Measurements from ENCODE around the gene RBPMS2. TPM values are rescaled to one million over a fixed set of nuclear protein-coding genes. Genes with fewer than 3 reads are reported as not detected.

RBPMS2 gene
- total and polyA plus RNA-seq, 7 experiments from 2014 or later, result 1.2 TPM; not detected in 6

DNA sequence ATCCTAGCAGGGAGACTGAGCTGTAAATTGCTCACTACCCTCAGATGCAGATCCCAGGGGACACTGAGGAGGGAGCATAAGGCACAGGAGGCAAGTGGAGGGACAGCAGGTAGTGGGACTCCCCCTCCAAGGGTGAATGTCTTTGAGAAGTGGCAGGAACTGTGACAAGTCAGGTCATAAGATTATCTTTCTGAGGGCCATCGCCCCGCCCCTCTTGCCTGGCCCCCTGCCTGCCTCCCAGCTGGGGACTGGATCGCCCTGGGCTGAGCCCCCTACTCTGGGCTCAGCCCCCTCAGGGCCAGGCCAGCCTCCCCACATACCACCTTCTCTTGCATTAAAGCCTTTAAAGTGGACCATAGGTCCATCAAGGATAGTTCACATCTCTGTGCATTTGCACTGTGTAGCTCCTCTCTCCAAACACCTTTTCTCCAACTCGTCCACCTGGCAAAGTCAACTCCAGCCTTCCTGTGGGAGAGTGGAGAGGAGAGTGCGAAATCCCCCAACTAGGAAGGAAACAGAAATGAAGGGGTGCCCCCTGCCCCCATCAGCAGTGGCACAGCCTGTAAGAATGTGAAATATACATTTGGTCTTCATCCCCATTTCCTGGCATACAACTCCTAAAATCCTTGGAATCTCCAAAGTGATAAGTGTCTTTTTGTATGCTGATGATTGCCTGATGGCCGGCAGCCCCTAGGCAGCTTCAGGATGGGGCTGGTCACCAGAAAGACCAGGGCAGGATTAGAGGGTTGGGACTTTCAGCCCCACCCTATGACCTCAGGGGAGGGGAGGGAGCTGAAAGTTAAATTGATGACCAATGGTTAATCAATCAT, 35.3 kb upstream of the RBPMS2 start:
- Mint-ChIP-seq H3K27ac (no peak overlapping the region), H3K9me3 (peaks cover 0 to 1% (median 0%) of the 10 kb centered on the region in 11 donors), H3K36me3 (peaks cover 0 to 4% (median 0%) of the 10 kb centered on the region in 5 donors), H3K4me3 (no peak overlapping the region), H3K27me3 (peaks cover 0 to 12% (median 0%) of the 10 kb centered on the region in 5 donors), H3K4me1 (peaks cover 0 to 8% (median 4%) of the 10 kb centered on the region in 7 donors)
- Histone ChIP-seq H3K4me3 (ENCODE audit: low read length) (no peak overlapping the region), H3K36me3 (ENCODE audit: control insufficient read depth in 2 of 3, insufficient read depth in 3 of 3, low read length in 3 of 3) (no peaks in the 10 kb centered on the region), H3K27me3 (ENCODE audit: control insufficient read depth in 2 of 2, insufficient read depth in 2 of 2, low read length in 2 of 2) (no peaks in the 10 kb centered on the region), H3K27ac (ENCODE audit: low read depth, low read length) (no peak overlapping the region), H3K9me3 (ENCODE audit: control insufficient read depth in 2 of 3, low read length in 3 of 3) (no peaks in the 10 kb centered on the region), H3K4me1 (ENCODE audit: control insufficient read depth in 2 of 2, insufficient read depth in 2 of 2, low read length in 2 of 2) (peaks cover 0 to 3% of the 10 kb centered on the region in 2 donors)
- ChIA-PET POLR2A (no interaction called here), CTCF (interaction anchor here (0.5 to 2.2 kb wide), 7 partner anchors 9 to 84 kb away, joined by 3 to 6 read pairs (median 5); no protein-coding TSS in a partner anchor)
- no peak for ATAC-seq
- no peak for DNase-seq
- intact Hi-C loops (cut with micrococcal nuclease), result loop anchor here (1.0 to 5.0 kb wide), 5 partner anchors 25 to 95 kb away; partner anchors contain the start of gene RBPMS2 (in 1 of the 2)

DNA sequence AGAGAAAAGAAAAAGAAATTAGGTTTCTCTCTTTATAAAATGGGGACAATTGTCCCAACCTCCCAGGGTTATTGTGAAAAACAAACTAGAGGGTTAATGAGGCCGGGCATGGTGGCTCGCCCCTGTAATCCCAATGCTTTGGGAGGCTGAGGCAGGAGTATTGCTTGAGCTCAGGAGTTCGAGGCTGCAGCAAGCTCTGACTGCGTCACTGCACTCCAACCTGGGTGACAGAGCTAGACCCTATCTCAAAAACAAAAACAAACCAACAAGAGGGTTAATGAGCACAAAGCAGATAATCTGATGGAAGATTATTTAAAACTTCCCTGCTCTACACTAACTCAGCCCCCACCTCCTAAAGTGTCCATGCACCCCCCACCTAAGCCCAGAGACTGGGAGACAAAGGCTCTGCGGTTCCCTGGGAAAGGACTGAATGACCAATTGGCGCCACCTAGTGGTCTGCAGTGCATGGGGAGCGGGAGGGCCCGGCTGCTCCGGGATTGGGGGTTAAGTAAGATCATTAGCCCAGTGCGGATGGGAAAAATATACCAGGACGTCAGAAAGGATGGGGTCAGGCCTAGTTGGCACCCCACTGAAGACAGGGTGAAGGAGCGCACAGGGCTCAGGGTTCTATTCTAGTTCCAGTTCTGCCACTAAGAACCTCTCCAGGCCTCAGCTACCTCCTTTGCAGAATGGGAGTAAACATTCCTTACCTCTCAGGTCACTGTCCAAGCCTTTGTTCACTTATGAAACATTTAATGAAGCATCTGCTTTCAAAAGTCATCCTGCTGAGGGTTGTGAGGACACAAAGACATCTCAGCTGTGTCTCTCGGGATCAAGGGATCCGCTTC, 34.5 kb upstream of the RBPMS2 start:
- peaks cover 0 to 8% (median 4%) of the 10 kb centered on the region in 7 donors for H3K4me1 Mint-ChIP-seq
- peaks cover 0 to 2% (median 0%) of the 10 kb centered on the region in 5 donors for H3K36me3 Mint-ChIP-seq
- Histone ChIP-seq H3K9me3 (ENCODE audit: control insufficient read depth in 2 of 3, low read length in 3 of 3) (no peaks in the 10 kb centered on the region), H3K4me1 (ENCODE audit: control insufficient read depth in 2 of 2, insufficient read depth in 2 of 2, low read length in 2 of 2) (peaks cover 0 to 3% of the 10 kb centered on the region in 2 donors), H3K4me3 (ENCODE audit: low read length) (no peak overlapping the region), H3K36me3 (ENCODE audit: control insufficient read depth in 2 of 3, insufficient read depth in 3 of 3, low read length in 3 of 3) (no peaks in the 10 kb centered on the region), H3K27ac (ENCODE audit: low read depth, low read length) (no peak overlapping the region), H3K27me3 (ENCODE audit: control insufficient read depth in 2 of 2, insufficient read depth in 2 of 2, low read length in 2 of 2) (no peaks in the 10 kb centered on the region)
- peak; percentile 21 to 75 (median 47) for DNase-seq
- peak; percentile 80 for ATAC-seq
- H3K9me3 Mint-ChIP-seq, result peaks cover 0 to 1% (median 0%) of the 10 kb centered on the region in 11 donors
- intact Hi-C loops (cut with micrococcal nuclease), result loop anchor here (1.0 to 5.0 kb wide), 5 partner anchors 25 to 95 kb away; partner anchors contain the start of gene RBPMS2 (in 1 of the 2)
- H3K4me3 Mint-ChIP-seq, result no peak overlapping the region
- peaks cover 0 to 12% (median 0%) of the 10 kb centered on the region in 5 donors for H3K27me3 Mint-ChIP-seq
- CTCF ChIA-PET, result interaction anchor here (0.5 to 2.2 kb wide), 15 partner anchors 8 to 154 kb away, joined by 3 to 6 read pairs (median 4); no protein-coding TSS in a partner anchor
- POLR2A ChIA-PET, result no interaction called here
- no peak overlapping the region for H3K27ac Mint-ChIP-seq

DNA sequence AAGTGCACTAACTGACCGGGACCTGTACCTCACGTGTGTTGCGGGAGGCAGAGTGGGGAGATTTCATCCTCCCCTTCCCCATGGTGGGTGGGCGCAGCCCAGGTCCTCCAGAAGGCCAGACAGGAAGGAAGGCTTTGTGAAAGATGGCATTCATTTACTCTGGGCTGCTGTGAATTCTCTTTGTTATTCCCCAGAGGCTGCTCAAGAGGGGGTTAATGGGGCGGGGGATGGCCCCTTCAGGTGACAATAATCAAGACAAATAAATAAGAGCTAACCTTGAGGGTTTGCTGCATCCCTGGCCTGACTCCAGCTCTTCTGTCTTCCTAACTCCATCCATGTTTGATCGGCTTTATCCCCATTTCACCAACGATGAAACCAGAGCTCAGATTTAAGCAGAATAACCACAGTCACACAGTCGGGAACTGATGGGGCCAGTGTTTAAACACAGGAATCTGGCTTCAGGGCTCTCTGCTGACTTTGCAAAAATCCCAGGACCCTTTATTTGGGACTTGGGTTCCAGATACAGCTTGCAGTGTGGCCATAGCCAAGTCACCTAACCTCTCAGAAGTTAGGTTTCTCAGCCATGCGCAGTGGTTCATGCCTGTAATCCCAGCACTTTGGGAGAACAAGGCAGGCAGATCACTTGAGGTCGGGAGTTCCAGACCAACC, 33.5 kb upstream of the RBPMS2 start:
- Mint-ChIP-seq H3K36me3 (peaks cover 0 to 2% (median 0%) of the 10 kb centered on the region in 5 donors), H3K4me1 (peaks cover 0 to 5% (median 4%) of the 10 kb centered on the region in 7 donors), H3K27ac (no peak overlapping the region), H3K9me3 (peaks cover 0 to 1% (median 0%) of the 10 kb centered on the region in 11 donors), H3K4me3 (no peak overlapping the region), H3K27me3 (peaks cover 0 to 12% (median 0%) of the 10 kb centered on the region in 5 donors)
- H3K27me3 ChIP-seq (ENCODE audit: control insufficient read depth in 2 of 2, insufficient read depth in 2 of 2, low read length in 2 of 2), result no peaks in the 10 kb centered on the region
- DNase-seq, result no peak
- intact Hi-C loops (cut with micrococcal nuclease), result no loop called here
- peaks cover 0 to 3% of the 10 kb centered on the region in 2 donors for H3K4me1 ChIP-seq (ENCODE audit: control insufficient read depth in 2 of 2, insufficient read depth in 2 of 2, low read length in 2 of 2)
- no peak overlapping the region for H3K4me3 ChIP-seq (ENCODE audit: low read length)
- H3K9me3 ChIP-seq (ENCODE audit: control insufficient read depth in 2 of 3, low read length in 3 of 3), result no peaks in the 10 kb centered on the region
- CTCF ChIA-PET, result interaction anchor here (0.6 to 2.2 kb wide), 11 partner anchors 12 to 406 kb away, joined by 3 to 6 read pairs (median 3); no protein-coding TSS in a partner anchor
- no peak for ATAC-seq
- POLR2A ChIA-PET, result no interaction called here
- H3K27ac ChIP-seq (ENCODE audit: low read depth, low read length), result no peak overlapping the region
- no peaks in the 10 kb centered on the region for H3K36me3 ChIP-seq (ENCODE audit: control insufficient read depth in 2 of 3, insufficient read depth in 3 of 3, low read length in 3 of 3)

DNA sequence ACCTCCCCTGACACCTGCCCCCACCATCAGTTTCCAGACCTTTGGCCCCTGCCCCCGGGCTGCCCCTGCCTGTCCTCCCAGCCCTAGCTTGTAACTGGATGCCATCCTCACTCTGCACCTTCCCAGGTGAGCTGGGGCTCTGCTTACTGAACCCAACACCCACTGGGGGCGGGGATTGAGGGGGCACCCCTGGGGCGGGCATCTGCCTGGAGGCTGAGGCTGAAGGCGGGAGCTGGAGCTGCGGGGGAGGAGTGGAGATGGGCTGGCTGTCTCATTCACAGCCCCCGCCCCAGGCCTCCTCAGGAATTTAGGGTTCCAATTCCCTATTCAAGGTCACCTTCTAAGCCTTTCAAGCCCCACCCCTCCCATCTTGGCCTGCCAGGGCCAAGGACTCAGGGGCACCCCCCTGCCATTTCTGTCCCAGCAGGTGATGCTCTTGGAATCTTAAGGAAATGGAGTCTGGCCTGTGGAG, 32.4 kb upstream of the RBPMS2 start:
- DNase-seq, result no peak
- H3K27ac Mint-ChIP-seq, result no peak overlapping the region
- peaks cover 0 to 1% (median 0%) of the 10 kb centered on the region in 11 donors for H3K9me3 Mint-ChIP-seq
- POLR2A ChIA-PET, result no interaction called here
- ATAC-seq, result no peak
- H3K4me1 ChIP-seq (ENCODE audit: control insufficient read depth in 2 of 2, insufficient read depth in 2 of 2, low read length in 2 of 2), result peaks cover 0 to 3% of the 10 kb centered on the region in 2 donors
- no peaks in the 10 kb centered on the region for H3K27me3 ChIP-seq (ENCODE audit: control insufficient read depth in 2 of 2, insufficient read depth in 2 of 2, low read length in 2 of 2)
- H3K9me3 ChIP-seq (ENCODE audit: control insufficient read depth in 2 of 3, low read length in 3 of 3), result no peaks in the 10 kb centered on the region
- H3K4me3 Mint-ChIP-seq, result no peak overlapping the region
- H3K4me3 ChIP-seq (ENCODE audit: low read length), result no peak overlapping the region
- H3K27ac ChIP-seq (ENCODE audit: low read depth, low read length), result no peak overlapping the region
- H3K27me3 Mint-ChIP-seq, result peaks cover 0 to 15% (median 0%) of the 10 kb centered on the region in 5 donors
- peaks cover 0 to 5% (median 4%) of the 10 kb centered on the region in 7 donors for H3K4me1 Mint-ChIP-seq
- H3K36me3 ChIP-seq (ENCODE audit: control insufficient read depth in 2 of 3, insufficient read depth in 3 of 3, low read length in 3 of 3), result no peaks in the 10 kb centered on the region
- CTCF ChIA-PET, result no interaction called here
- intact Hi-C loops (cut with micrococcal nuclease), result no loop called here
- H3K36me3 Mint-ChIP-seq, result no peaks in the 10 kb centered on the region

DNA sequence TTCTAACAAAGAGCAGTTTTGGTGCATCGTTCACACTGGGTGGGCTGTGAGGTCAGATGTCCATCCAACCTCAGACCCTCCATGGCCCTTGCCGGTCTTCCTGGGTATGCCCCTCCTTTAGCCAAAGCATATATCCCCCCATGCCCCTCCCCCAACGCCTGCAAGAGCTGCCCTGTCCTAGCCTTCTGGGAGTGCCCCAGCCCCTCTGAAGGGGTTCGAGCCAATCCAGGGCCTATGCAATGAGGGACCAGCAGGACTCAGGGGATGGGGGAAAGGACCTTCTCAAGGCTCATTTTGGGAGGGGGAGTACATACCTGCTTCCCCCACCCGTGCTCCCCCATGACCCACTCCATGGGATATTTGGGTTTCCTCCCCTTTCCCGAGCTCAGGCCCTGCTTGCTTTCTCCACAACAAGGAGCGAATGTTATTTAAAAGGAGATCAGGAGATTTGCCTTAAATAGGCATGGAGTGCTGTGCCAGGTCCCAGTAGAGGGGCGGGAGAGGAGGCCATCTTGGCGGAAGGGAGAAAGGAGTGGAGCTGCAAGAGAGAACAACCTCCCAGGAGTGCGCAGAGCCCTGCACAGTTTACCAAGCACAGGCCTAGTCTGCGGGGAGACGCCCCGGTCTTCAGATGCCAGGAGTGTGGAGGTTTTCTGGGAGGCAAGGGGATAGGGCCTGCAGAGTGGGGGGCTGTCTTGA, 31.8 kb upstream of the RBPMS2 start:
- Histone ChIP-seq H3K27ac (ENCODE audit: low read depth, low read length) (no peak overlapping the region), H3K27me3 (ENCODE audit: control insufficient read depth in 2 of 2, insufficient read depth in 2 of 2, low read length in 2 of 2) (no peaks in the 10 kb centered on the region), H3K36me3 (ENCODE audit: control insufficient read depth in 2 of 3, insufficient read depth in 3 of 3, low read length in 3 of 3) (no peaks in the 10 kb centered on the region), H3K9me3 (ENCODE audit: control insufficient read depth in 2 of 3, low read length in 3 of 3) (no peaks in the 10 kb centered on the region), H3K4me1 (ENCODE audit: control insufficient read depth in 2 of 2, insufficient read depth in 2 of 2, low read length in 2 of 2) (peaks cover 0 to 3% of the 10 kb centered on the region in 2 donors), H3K4me3 (ENCODE audit: low read length) (no peak overlapping the region)
- Mint-ChIP-seq H3K27me3 (peaks cover 0 to 15% (median 0%) of the 10 kb centered on the region in 5 donors), H3K36me3 (no peaks in the 10 kb centered on the region), H3K9me3 (peaks cover 0 to 1% (median 0%) of the 10 kb centered on the region in 11 donors), H3K4me3 (no peak overlapping the region), H3K4me1 (peaks cover 0 to 5% (median 4%) of the 10 kb centered on the region in 7 donors), H3K27ac (no peak overlapping the region)
- POLR2A ChIA-PET, result no interaction called here
- CTCF ChIA-PET, result no interaction called here
- intact Hi-C loops (cut with micrococcal nuclease), result no loop called here
- no peak for DNase-seq
- no peak for ATAC-seq
